Astrocyte (in vitro differentiated cells and primary cell): ENCODE measurements around the gene CELF4.

ENCODE experiments used
- CTCF ChIP-seq: IDR thresholded peaks from 2 replicates; pipeline ENCODE4 v1.5.1; 2011; ENCODE audit warnings: low read depth, mild to moderate bottlenecking, inconsistent platforms, low read length, moderate library complexity; ENCODE audit not compliant: insufficient read depth
- EZH2 ChIP-seq: IDR thresholded peaks from 2 replicates; pipeline ENCODE4 v1.6.1; 2012; ENCODE audit warnings: mild to moderate bottlenecking, low read length, inconsistent platforms; ENCODE audit not compliant: insufficient read depth

- TF ChIP-seq EZH2 (no peak), CTCF (no peak)
Measured at GRCh38 chr18:37465958-37466357, 99.6 kb downstream of the CELF4 start.
